Suppressor macrophage treated with lipopolysaccharide for 4 hours (primary cell): Measurements from ENCODE around the gene AMACR.

Experiments used
- DNase-seq: peaks from one replicate; pipeline ENCODE4 v3.0.0-alpha.2; 2020

The AMACR gene

DNA sequence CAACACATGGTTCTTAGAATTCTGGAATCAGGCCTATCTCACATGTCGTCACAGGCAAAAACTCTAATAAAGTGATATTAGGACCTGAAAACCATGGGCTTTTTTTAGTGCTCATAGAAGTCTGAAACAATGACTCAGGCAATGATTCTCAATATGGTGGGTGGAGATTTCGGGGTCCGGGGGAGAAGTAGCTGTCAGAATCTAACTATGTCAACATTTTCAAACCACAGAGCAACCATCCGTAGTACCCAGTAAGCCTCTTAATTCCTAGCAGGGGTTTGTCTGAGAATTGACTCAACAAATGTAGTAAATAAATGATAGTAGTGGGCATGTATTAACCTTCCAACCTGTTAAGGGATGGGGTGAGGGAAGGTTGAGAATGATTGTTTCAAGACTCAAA, 2.6 kb downstream of the AMACR start:
- no peak for DNase-seq

DNA sequence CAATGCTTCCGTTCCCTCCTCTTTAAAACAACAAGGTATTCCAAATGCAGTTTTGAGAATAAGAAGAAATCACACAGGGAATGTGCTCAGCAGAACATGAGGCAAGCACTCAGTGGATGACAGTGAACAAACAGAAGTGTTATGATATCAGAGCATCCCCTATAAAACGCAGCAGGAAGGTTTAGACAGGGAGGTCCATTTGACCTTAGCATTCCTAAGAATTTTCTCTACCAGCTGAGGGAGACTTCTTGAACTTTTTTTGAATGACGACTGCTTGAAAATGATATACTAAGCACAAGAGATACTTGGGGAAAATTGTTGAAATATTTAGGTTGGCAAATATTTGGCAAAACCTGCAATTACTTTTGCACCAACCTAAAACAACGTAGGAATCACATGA, 3.9 kb downstream of the AMACR start:
- DNase-seq, result no peak

DNA sequence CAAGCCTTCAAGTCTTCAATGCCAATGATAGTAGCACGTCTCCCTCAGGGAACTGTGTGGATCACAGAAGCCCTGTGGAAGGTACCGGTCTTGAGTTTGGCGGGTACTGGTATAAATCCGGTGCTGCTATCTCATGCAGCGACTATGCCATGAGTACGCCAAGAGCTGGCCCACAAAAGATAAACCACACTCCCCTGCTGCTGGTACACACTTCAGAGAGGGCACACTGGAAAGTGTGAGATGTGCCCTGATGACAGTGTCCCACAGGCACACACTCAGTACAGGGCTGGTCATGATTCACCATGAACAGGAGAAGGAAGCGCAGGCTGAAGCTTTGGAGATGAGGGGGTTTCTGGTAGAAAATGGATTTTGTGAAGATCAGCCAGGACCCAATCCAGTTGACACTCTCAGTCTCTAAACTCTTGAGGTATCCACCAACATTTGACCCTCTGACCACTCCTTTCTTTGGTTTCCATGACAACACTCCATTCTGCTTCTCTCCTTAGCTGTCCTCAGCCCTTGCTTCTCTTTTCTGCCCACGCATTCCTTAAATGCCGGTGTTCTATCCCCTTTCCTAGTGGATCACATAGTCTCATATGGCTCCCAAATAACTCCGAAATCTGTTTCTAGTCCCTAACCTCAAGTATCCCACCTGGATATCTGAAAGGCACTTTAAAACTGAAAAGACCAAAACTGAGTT, 5.1 kb downstream of the AMACR start:
- no peak for DNase-seq

DNA sequence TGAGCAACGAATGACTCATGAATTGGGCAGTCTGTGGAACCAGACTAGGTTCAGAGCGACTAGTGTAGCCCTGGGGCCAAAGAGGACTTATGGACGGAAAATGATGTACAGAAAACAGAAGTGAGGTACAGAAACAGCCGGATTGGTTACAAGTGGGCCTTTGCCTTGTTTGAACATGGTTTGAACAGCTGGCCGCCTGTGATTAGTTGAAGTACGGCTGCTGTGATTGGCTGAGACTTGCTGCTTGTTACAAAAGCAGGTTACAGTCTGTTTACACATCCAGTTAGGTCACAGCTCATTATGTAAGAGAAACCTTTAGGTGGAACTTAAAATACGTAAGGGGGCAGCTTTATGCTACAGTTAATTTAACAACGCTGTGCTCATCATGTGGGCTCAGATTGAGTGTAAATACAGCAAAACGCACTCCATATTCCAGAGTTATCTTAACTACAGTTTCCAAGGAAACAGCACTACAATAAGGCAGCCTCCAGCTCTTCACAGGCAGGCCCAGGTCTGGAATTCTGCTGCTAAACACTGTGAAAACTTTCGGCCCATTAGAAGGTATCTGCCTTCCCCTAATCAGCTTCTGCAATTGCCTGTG, 6.5 kb downstream of the AMACR start:
- DNase-seq, result no peak

DNA sequence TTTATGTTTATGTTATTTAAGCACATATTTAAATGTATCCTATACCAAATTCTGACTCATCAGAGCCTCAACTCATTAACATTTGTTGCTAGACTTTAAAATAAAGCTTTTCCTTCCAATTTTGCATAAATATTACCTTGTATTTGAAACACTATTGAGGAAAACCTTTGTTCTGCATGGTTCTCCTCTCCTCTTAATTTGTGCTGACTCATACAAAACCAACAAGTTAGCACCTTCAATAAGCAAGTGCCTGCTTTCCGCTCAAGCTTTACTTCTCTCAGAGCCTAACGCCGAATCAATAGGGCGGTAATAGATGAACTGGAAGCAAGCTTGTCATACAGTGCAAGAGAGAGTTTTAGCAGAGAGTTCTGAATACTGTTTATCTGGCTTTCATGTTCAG, 7.9 kb downstream of the AMACR start:
- DNase-seq, result no peak

DNA sequence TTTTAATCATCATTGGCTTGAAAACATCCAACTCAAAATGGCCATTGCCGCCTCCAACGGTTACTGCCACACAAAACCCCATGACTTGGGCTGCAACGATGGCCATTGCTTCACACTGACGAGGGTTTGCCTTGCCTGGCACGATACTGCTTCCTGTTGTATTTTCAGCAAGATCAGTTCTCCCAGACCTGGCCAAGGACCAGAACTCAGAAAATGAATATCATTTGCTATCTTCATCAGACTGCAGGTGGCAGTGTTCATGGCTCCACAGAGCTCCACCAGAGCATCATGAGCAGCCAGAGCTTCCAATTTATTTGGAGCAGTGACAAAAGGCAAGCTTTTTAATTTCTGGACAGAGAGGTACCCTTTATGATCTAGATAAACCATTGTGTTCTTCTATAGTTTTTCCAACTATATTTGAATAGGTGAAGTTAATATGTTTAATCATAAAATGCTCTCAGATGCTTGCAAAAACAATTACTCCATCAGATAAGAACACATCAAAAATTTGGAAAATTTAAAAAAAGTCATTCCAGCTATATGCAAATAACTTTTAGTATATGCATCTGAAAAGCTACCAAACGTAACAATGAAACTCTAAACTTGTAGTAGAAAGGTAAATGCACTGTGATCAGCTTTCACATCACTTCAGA, 10.4 kb downstream of the AMACR start:
- peak; percentile 56 for DNase-seq

DNA sequence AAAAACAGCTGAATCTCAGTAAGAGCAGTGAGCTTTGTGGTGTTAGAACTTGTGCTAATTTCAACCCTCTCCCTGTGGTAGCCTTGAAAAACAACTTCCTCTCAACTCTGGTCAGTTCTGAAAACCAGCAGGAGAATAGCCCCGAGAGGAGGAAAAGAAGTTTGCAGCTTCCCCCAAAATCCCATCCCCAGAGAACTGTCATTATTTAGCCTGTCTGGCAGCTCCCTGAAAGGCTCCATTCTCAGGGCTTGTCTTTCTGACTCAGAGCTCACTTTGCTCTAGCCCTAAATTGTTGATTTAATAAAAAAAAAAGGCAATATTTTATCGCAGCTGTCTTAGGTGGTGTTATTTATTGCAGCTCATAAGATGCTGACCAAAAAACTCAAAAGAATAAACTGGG, 12.0 kb downstream of the AMACR start:
- no peak for DNase-seq

DNA sequence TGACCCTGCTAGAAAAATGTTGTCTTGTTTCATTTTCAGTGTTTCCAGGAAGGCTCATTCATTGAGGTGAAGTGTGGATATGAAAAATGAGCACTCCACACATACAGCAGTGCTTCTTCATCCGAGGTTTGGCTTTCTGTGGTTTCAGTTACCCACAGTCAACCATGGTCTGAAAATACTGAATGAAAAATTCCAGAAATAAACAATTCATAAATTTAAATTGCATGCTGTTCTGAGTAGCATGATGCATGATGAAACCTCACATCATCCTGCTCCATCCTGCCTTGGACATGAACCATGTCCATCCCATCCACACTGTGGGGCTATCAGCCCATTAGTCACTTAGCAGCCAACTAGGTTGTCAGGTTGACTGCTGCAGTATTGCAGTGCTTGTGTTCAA, 13.0 kb downstream of the AMACR start:
- no peak for DNase-seq

DNA sequence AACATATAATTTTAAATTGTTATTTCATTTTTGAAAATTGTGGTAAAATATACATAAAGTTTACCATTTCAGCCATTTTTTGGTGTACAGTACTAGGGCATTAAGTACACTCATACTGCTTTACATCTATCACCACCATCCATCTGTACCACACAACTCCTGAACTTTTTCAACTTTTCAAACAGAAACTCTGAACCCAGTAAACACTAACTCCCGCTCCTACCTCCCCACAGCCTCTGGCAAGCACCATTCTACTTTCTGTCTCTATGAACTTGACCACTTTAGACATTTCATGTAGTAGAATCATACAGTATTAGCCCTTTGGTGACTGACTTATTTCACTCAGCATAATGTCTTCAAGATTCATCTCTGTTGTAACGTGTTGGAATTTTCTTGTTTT, 15.0 kb downstream of the AMACR start:
- no peak for DNase-seq

DNA sequence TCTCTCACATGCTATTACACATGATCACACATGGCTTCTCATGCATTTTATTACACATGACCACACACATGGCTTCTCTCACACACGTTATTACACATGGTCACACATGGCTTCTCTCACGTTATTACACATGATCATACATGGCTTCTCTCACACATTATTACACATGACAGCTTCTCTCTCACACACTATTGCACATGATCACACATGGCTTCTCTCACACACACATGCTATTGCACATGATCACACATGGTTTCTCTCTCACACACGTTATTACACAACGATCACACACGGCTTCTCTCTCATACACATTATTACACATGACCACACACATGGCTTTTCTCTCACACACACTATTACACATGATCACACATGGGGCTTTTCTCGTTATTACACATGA, 22.4 kb downstream of the AMACR start:
- DNase-seq, result no peak

DNA sequence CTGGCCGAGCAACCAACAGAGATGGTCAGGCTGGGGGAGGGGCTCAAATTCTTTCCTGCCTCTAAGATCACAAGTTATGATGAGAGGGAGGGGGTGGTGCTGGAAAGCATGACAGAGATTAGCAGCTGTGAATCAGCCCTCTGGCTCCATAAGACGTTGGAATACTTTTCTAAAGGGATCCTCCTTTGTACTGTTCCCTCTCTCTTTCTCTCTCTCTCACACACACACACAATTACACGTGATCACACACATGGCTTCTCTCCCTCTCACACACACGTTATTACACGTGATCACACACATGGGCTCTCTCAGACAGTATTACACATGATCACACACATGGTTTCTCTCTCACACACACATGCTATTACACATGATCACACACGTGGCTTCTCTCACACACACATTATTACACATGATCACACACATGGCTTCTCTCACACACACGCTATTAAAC, 23.2 kb downstream of the AMACR start, which contains the start of gene SLC45A2:
Gene SLC45A2, minus strand, starts transcription at position 23 of the 454 bp plus-strand sequence. CDS start 110 bp downstream, outside the sequence.
- DNase-seq, result no peak

DNA sequence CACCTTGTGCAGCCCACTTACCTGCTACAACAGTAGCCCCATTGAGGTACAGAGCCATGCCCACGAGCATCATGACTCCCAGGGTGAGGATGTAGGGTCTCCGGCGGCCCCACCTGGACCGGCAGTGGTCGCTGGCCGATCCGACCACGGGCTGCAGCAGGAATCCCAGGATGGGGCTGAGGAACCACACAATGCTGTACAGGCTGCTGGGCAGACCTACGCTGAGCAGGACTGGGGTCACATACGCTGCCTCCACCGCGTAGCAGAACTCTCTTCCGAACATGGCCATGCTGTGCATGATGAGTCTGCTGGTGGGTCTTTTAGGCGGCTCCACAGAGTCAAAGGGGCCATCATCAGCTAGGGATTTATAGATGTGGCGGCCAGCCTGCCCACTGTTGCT, 23.7 kb downstream of the AMACR start:
- no peak for DNase-seq

DNA sequence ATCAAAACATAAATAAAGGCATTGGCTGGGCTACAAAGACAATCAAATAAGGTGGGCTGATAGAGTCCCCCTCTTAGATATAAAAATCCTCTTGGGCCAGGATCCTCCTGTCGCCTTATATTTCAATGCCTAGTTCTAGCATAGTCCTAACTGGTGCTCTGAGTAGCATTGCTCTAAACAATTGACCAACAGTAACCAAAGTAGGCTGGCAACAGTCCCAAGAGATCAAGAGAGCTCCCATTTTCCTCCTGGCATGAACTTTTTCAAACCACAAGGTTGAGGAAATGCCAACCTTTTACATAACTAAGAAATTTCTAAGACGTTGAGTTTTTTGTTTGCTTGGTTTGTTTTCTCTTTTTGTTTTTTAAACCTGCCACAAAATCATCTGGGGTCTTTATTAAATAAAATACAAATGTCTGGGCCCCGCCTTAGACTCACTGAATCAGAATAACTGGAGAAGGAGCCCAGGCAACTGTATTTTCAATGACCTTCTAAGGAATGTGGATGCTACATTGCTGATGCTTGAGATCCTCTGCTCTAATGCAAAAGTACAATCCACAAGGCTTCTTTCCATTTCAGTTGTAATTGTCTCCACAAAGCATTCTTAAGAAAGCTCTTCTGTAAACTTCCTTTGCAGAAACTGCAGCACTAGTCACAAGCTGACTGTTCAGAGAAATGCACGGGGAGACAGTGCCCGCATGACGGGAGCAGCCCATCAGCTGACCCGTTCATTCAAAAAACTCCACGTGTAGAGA, 26.3 kb downstream of the AMACR start:
- DNase-seq, result no peak

DNA sequence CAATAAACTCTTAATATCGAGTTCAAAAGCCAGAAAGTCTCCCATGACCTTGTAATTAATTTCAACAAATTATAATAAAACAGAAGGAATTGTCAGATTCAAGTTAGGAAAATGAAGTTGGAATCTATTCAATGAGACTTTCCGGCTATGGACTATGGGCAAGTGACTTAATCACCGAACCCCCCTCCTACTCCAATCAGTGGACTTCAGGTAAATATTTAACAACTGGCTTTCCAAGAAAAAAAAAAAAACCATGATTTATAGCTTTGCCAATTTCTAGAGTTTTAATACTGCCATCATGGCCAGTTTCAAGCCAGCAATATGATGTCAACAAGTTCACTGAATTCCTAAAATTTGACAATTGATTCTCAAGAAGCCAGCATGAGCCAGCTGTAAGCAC, 27.8 kb downstream of the AMACR start:
- DNase-seq, result no peak

DNA sequence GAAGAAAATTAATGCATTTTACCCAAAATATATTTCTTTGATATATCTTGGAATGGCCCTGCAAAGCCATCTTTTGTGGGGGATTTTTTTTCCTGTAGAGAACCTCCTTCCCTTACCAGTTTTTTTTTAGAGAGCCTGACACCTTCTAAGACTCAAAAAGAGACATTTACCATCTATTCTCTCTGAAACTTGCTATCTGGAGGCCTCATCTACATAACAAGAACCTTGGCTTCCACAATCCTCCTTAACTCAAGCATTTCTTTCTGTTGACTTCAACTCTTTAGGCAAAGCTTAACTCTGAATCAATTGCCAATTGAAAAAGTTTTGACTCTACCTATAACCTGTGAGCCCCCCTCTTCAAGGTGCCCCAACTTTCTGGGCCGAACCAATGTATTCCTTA, 29.5 kb downstream of the AMACR start:
- DNase-seq, result no peak

DNA sequence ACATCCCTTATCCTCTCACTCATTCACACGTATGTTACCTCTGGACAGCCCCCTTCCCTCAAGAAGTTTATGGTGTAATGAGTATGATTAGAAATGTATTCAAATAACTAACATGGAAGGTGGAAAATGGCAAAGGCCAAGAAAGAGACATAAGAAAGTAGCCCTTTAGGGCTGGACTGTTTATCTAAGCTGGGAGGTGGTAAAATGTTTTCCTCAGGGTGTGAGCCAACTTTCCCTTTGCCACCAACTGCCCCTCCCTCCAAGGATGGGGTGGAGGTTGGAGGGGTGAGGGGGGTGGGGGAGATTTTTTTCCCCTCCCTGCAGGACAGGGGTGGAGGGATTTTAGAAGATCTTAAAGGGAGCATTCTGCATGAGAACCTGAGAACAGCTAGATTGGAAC, 31.5 kb downstream of the AMACR start:
- DNase-seq, result no peak

DNA sequence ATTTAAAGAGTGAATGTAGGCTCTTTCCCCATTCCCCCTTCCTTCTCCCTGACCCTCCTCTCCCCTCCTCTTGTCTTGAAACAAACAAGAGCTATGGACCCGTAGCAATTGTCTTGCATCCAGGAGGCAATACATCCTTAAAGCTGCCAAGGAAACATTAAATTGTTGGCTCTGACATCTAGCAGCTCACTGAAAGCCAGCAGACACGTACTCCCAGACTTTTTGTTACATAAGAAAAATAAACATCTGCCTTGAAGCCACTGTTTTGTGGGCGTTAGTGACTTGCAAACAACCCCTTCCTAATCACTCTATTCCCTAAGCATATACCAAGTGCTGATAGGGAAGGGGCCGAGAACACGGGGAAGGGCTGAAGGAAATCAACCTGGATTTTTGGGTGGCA, 32.0 kb downstream of the AMACR start:
- DNase-seq, result no peak

DNA sequence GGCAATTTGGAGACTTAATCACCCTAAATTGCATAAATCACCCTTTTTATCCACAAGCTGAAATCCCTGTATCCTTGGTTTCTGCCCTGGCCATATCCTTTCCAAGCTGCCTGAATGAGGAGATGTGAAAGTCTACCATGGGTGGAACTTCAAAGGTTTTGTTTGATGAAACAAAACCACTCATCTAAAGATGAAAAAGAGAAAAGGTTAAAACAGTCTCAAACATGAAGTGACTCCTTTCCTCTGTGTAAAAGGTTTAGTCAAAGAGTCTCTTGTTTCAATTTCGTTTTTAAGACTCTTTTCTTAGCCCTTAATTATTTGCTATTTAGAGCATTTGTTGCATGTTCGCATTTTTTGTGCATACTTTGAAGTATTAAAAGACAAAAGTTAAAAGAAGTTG, 34.6 kb downstream of the AMACR start:
- DNase-seq, result no peak

DNA sequence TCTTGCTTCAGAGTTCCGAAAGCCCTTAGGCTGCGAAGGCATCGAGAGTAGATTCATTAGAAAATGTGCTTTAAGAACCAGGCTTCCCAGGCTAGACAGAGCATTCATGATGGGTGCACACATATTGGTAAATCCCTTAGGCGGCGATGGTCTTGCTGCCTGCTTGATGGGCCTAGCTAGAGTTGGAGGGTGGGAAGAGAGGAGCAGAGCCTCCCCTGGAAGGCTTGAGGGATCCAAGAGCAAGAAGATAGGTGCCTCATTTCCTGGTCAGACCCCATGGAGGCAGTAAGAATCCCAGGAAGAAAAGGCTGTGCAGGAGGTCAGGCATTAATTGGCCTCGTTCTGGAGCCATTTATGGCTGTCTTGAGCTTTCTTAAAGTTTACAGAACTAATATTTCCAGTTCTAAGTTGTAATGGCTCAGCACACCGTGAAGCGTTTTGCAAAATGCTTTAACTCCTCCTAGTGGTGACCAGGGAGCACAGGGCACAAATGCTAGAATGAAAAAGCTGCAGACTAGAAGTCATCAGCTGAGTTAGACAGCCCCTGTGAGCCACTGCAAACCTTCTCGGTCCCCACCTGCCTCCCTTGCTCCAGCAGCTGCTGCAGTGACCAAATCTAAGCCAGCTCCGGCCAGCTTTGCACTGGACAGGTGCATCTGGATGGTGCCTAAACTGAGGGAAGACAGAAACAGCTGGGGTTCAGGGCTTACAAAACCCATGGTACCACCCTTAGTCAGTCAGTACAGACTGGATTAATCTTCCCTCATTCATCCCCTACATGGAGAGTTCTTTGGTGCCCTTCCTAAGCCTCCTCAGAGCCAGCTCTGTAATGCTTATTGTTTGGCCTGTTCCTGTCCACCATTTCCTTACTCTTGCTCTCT, 38.0 kb downstream of the AMACR start:
- peak; percentile 13 for DNase-seq

DNA sequence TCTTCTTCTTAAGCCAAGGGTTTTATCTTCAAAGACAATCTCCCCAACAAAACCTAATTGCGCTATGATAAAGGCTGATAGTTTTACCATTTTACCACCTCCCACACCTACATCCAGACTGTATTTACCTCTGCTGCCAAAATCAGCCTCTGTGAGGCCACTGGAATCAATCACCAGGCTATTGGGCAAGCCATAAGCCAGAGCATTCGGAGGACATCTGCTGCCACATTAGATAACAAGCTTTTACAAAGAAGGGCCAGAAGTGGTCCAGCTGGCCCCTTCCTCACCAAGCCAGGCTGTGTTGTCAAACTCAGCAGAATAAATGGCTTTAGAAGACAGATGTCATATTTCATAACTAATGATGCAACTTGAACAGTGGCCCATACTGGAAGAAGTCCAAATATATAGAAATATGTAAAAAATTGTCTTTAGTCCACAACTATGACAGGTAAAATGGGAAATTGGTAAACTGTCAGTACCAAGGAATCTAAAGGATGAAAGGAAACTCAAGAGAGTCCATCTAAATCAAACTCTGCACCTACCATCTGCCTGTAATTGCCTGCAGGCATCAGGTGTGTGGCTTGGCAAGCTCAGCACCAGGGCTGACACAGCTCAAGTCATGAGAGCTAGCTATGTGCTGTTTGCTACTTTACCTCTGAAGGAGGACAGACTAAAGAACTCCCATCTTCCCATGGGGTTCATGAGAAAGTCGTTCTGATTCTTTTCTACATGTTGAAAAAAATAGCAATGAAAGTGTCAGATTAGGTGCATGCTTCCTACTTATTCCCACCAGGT, 39.4 kb downstream of the AMACR start:
- DNase-seq, result no peak

DNA sequence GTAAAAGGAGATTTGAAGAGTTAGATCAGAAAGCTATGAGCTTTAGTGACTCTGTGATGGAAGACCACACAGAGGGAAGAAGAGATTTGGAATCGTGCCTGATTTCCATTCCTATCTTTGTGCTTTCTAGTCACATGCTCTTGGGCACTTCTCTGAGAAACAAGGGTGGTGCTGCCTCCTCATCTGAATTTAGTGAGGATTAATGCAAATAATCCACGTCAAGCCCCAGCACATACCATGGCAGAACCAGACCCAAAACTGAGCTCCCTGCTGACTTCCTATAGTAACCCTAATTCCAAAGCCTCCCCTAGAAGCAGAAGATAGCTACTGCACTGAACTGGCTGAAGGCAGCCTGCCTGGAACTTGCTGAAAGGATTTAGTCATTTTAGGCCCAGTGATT, 41.0 kb downstream of the AMACR start:
- no peak for DNase-seq
